NK-92 (cell line): ENCODE results near the gene TMEM234.

ENCODE experiments used
- DNase-seq: peaks from one replicate; lab custom pipeline; 2025; ENCODE audit not compliant: unreplicated experiment; lab: John Stamatoyannopoulos, UW

Gene TMEM234

GRCh38 chr1:32180186-32181060 is 41.7 kb downstream of the TMEM234 start:
- DNase-seq, result no peak

- peak; percentile 33 for DNase-seq
Measured at GRCh38 chr1:32179443-32180185, 42.5 kb downstream of the TMEM234 start, which contains the start of gene TXLNA. TSS of gene TXLNA (plus strand) at chr1:32179675. CDS start at chr1:32180346, 671 bp downstream.

GRCh38 chr1:32179193-32179442 is 43.0 kb downstream of the TMEM234 start:
- no peak for DNase-seq

- DNase-seq, result no peak
Measured at GRCh38 chr1:32178380-32179192, 43.6 kb downstream of the TMEM234 start.

- no peak for DNase-seq
Measured at GRCh38 chr1:32172621-32173245, 49.4 kb downstream of the TMEM234 start.

GRCh38 chr1:32170991-32171390 is 51.2 kb downstream of the TMEM234 start:
- DNase-seq, result no peak
